C4-2B (cell line): Measurements from ENCODE around the gene ANKRD17.

Source experiments
- H3K27ac ChIP-seq: fragments of 450-650 bp; 2 replicates; pipeline ENCODE4 v1.5.1; 2017
- ZFX ChIP-seq: fragments of 450-650 bp; IDR thresholded peaks from 2 replicates; pipeline ENCODE4 v1.6.1; 2017
- TF ChIP-seq, protein P1 (sequence below): fragments of 450-650 bp; conservative IDR thresholded peaks from 2 replicates; pipeline ENCODE4 v1.5.1; 2017; ENCODE audit warnings: mild to moderate bottlenecking

Gene ANKRD17

DNA sequence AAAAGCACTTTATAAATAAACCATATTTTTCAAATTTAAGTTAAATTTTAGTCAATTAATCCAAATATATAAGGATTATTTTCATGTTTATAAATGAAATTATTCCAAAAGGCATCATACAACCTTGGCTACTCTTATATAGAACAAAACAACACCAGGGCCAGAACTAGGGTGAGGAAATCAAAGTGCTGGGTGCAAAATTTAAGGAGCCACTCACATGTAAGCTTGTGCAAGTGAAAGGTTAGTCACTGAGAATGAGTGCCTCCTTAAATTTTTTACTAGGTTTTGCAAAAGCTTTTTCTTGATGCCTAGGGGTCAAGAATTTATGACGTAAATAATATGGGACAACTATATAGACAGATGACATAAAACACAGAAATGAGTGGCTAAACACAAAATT is 105.7 kb downstream of the ANKRD17 start:
- no peak overlapping the region for H3K27ac ChIP-seq
- TF ChIP-seq, protein P1, sequence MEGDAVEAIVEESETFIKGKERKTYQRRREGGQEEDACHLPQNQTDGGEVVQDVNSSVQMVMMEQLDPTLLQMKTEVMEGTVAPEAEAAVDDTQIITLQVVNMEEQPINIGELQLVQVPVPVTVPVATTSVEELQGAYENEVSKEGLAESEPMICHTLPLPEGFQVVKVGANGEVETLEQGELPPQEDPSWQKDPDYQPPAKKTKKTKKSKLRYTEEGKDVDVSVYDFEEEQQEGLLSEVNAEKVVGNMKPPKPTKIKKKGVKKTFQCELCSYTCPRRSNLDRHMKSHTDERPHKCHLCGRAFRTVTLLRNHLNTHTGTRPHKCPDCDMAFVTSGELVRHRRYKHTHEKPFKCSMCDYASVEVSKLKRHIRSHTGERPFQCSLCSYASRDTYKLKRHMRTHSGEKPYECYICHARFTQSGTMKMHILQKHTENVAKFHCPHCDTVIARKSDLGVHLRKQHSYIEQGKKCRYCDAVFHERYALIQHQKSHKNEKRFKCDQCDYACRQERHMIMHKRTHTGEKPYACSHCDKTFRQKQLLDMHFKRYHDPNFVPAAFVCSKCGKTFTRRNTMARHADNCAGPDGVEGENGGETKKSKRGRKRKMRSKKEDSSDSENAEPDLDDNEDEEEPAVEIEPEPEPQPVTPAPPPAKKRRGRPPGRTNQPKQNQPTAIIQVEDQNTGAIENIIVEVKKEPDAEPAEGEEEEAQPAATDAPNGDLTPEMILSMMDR: no peak
- TF ChIP-seq ZFX: no peak

DNA sequence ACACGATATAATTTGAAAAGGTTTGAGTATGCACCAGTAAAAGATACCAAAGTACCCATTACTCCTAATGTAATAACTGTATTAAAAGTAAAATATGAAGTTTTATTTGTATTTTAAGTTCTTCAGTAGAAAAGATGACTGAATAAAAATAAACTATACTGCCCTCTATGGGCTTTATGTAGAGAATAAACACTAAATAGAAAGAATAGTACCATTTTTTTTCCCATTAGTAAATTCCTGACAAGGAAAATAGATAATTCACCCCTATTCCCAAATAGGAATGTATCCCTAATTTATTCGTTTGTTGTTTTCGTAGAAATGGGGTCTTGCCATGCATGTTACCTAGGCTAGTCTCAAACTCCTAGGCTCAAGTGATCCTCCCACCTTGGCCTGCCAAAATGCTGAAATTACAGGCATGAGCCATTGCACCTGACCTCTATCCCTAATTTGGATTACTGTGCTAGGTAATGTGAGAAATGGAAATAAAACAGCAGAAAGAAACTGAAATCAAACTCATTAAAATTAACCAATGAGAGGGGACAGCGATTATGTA is 115.5 kb downstream of the ANKRD17 start:
- no peak for TF ChIP-seq ZFX
- TF ChIP-seq, protein P1: peak; percentile 47
- no peak overlapping the region for H3K27ac ChIP-seq

DNA sequence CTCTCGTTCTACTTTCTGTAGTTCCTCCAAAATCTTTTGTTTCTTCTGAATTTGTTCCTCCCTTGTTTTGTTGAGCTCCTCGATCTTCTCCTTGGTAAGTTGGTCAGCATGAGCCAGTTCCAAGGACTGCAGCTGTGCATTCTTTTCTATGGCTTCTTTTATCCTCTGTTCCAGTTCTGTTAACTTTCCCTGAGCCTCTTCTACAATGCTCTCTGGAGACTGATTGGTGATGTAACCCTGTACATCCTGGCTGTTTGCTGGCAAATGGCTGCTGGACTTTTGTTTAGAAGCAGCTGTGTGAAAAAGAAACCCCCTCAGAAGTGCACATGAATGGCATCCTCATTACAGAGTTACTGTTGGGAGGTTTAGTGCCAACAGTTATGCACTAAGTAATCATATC is 118.6 kb downstream of the ANKRD17 start:
- H3K27ac ChIP-seq: no peak overlapping the region
- TF ChIP-seq, protein P1: no peak
- TF ChIP-seq ZFX: no peak

DNA sequence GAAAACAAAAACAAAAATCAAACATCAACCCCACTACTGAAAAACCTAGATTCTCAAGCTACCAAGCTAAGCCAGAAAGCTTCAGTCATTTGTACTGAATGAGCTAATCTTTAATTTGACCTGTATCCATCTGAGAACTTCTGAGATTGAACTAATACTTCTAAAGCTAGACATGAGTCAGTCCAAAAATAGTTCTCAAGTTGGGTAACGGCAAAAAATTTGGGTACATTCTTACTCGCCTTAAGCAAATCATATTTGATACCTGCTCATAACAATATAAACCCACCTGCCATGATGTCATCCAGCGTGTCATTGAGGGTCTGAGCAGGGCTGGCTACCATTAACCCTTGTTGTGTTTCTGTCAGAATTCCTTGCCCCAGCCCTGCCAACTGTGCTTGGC is 119.4 kb downstream of the ANKRD17 start:
- no peak overlapping the region for H3K27ac ChIP-seq

DNA sequence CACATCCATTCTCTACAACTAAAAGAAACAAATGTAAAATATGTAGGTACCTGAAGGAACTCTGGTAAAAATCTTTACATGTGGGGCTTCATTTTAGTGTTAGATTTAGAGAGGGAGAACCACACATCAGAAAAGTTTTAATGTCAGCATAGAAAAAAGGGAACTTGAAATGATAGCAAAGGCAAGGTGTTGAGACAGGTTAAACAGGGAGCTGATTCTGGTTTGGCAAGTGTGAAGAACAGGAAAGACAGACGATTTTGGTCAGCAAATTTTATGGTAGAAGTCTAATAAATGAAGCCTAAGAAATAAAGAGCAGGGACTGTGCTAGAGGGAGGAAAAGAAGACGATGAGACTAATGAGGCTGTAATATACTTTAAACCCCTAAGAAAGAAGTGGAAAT is 121.5 kb downstream of the ANKRD17 start:
- TF ChIP-seq, protein P1: no peak
- no peak for TF ChIP-seq ZFX
- H3K27ac ChIP-seq: no peak overlapping the region

More for the DNA sequence above, 119.4 kb downstream of the ANKRD17 start:
- TF ChIP-seq, protein P1: no peak
- no peak for TF ChIP-seq ZFX

DNA sequence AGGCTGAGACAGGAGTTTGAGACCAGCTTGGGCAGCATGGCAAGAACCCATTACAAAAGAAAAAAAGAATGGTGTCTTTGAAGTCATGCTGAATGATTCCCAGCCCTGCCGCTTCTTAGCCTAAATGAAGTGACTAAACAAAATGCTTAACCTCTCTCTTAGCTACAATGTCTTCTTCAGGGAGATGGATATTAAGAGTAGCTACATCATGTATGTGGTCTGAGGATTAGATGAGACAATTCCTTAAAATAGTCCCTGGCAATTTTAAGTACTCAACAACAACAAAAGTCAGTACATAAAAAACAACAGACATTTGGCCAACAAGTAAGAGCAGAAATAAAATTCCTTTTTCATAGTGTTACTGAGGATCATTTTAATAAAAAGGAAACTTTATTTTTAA is 124.8 kb downstream of the ANKRD17 start:
- TF ChIP-seq, protein P1: no peak
- H3K27ac ChIP-seq: no peak overlapping the region

DNA sequence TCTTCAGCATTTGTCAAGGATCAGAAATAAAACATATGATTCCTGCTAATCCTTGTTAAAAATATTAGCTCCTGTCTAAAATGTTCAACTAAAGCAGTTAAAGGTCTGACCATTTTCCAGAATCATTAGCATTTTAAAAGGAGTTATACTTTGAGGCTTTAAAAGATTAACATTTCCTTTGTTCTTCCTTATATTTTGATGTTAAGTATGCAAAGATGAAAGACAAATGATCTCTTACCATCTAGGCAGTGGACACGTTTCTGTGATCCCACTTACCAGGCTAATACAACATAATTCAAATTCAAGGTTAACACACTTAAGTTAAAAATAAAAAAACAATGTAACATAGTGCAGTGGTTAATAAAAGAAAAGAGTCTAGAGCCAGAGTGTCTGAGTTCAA is 127.3 kb downstream of the ANKRD17 start:
- TF ChIP-seq, protein P1: no peak
- no peak for TF ChIP-seq ZFX
- H3K27ac ChIP-seq: no peak overlapping the region
